ENCODE results near the gene GATB.

GRCh38 chr4:151665022-151665784 is 95.6 kb downstream of the GATB start:
- TF ChIP-seq CTCF (conservative IDR thresholded peaks at IDR 0.05 in 1 of 2, IDR thresholded peaks at IDR 0.05 in 1 of 2; ENCODE audit: low read depth in 1 of 2, low read length in 2 of 2) (no peak), EZH2 (IDR thresholded peaks at IDR 0.05; ENCODE audit: low read length, missing control alignments) (no peak)

All from fibroblast of lung (primary cell).